HepG2 (cell line): Measurements from ENCODE around the gene AKAP8. TPM values are rescaled to one million over a fixed set of nuclear protein-coding genes. Genes with fewer than 3 reads are reported as not detected.
A peak's percentile ranks its signal among the peaks of the same experiment; 100 is the strongest.

Experiments used
- ARID2 ChIP-seq: sonication (generic); formaldehyde crosslinking; IDR thresholded peaks from 2 replicates; pipeline ENCODE4 v1.8.1; 2022; ENCODE audit warnings: mild to moderate bottlenecking, missing genetic modification reagents, borderline replicate concordance
- GABPB1 ChIP-seq: IDR thresholded peaks from 2 replicates; pipeline ENCODE4 v1.6.1; 2016; ENCODE audit warnings: mild to moderate bottlenecking, missing genetic modification reagents, moderate library complexity, missing compliant biosample characterization
- KLF16 ChIP-seq, 2 experiments: sonication (generic) in 1 of 2; formaldehyde crosslinking in 1 of 2; IDR thresholded peaks; 2 replicates each; pipeline versions ENCODE4 v1.6.1 to v1.8.0; 2016 to 2023; ENCODE audit warnings: missing genetic modification reagents in 2 of 2, missing compliant biosample characterization in 1 of 2
- MAF1 ChIP-seq: sonication (generic); formaldehyde crosslinking; IDR thresholded peaks from 2 replicates; pipeline ENCODE4 v1.5.0; 2020; ENCODE audit warnings: missing genetic modification reagents, borderline replicate concordance
- MIER3 ChIP-seq: IDR thresholded peaks from 2 replicates; pipeline ENCODE4 v1.6.1; 2016; ENCODE audit warnings: missing compliant biosample characterization, borderline replicate concordance
- MXI1 ChIP-seq: IDR thresholded peaks from 3 replicates; pipeline ENCODE4 v1.6.1; 2012; ENCODE audit warnings: low read depth, low read length, inconsistent platforms, borderline replicate concordance
- NR2C2 ChIP-seq: sonication (generic); formaldehyde crosslinking; IDR thresholded peaks from 2 replicates; pipeline ENCODE4 v1.4.0; 2020; ENCODE audit warnings: missing genetic modification reagents, mild to moderate bottlenecking, moderate library complexity, borderline replicate concordance
- PTBP1 ChIP-seq: fragments of 200-400 bp; formaldehyde crosslinking; IDR thresholded peaks from 2 replicates; pipeline ENCODE4 v1.6.1; 2018; ENCODE audit warnings: low read length, low read depth; ENCODE audit not compliant: poor library complexity, severe bottlenecking
- RBM39 ChIP-seq: fragments of 200-400 bp; formaldehyde crosslinking; IDR thresholded peaks from one replicate; pipeline ENCODE4 v1.6.1; 2018; ENCODE audit warnings: antibody characterized with exemption, mild to moderate bottlenecking, low read depth, low read length; ENCODE audit not compliant: poor library complexity, severe bottlenecking
- RXRB ChIP-seq: IDR thresholded peaks from 2 replicates; pipeline ENCODE4 v1.6.1; 2016; ENCODE audit warnings: borderline replicate concordance, missing genetic modification reagents, missing compliant biosample characterization
- SMAD1 ChIP-seq: sonication (generic); formaldehyde crosslinking; IDR thresholded peaks from 2 replicates; pipeline ENCODE4 v1.4.0; 2020; ENCODE audit warnings: missing genetic modification reagents, low read depth, mild to moderate bottlenecking, borderline replicate concordance
- THAP11 ChIP-seq: IDR thresholded peaks from 2 replicates; pipeline ENCODE4 v1.6.1; 2016; ENCODE audit warnings: missing biosample characterization, missing genetic modification reagents
- WIZ ChIP-seq: sonication (generic); formaldehyde crosslinking; IDR thresholded peaks from 2 replicates; pipeline ENCODE4 v1.5.1; 2020; ENCODE audit warnings: mild to moderate bottlenecking, missing genetic modification reagents
- ZNF121 ChIP-seq: sonication (generic); formaldehyde crosslinking; IDR thresholded peaks from 2 replicates; pipeline ENCODE4 v1.5.0; 2020; ENCODE audit warnings: mild to moderate bottlenecking, missing genetic modification reagents
- ZNF558 ChIP-seq: sonication (generic); formaldehyde crosslinking; IDR thresholded peaks from 2 replicates; pipeline ENCODE4 v1.9.0; 2022; ENCODE audit warnings: mild to moderate bottlenecking, missing genetic modification reagents, borderline replicate concordance
- ZNF720 ChIP-seq: sonication (generic); formaldehyde crosslinking; IDR thresholded peaks from 2 replicates; pipeline ENCODE4 v1.4.0; 2020; ENCODE audit warnings: missing genetic modification reagents
- ZNF782 ChIP-seq: sonication (generic); formaldehyde crosslinking; IDR thresholded peaks from 2 replicates; pipeline ENCODE4 v1.4.0; 2020; ENCODE audit warnings: missing genetic modification reagents, mild to moderate bottlenecking, borderline replicate concordance
- polyA plus RNA-seq, 8 experiments: library from polyadenylated mRNA; depleted of rRNA in 3 of 8; stranded (reverse) in 7 of 8; unstranded in 1 of 8; fragments of >200 nt; fragmentation: Illumina TruSeq in 4 of 8; extraction: Trizol in 4 of 8; gene quantifications; 2 replicates each; pipeline versions ENCODE4 v1.2.1 to v1.2.3, GENCODE V29; 2011 to 2016; ENCODE audit warnings: low read depth in 4 of 8, missing spikeins in 1 of 8, mixed read lengths in 1 of 8; ENCODE audit not compliant: insufficient read depth in 1 of 8
- total RNA-seq, 5 experiments: library from RNA; depleted of rRNA; stranded (reverse); fragments of >200 nt; fragmentation: Illumina TruSeq; extraction: Trizol; gene quantifications; 2 replicates each; pipeline ENCODE4 v1.2.3, GENCODE V29; 2016; ENCODE audit warnings: low read depth in 1 of 5
- TF ChIP-seq, protein P1 (sequence below), 2 experiments: sonication (generic) in 1 of 2; formaldehyde crosslinking in 1 of 2; IDR thresholded peaks; 2 replicates each; pipeline versions ENCODE4 v1.4.0 to v1.6.1; 2018 to 2020; ENCODE audit warnings: missing genetic modification reagents in 2 of 2, borderline replicate concordance in 1 of 2, low read depth in 1 of 2, mild to moderate bottlenecking in 1 of 2, missing biosample characterization in 1 of 2
- TF ChIP-seq, protein P2 (sequence below): sonication (generic); formaldehyde crosslinking; IDR thresholded peaks from 2 replicates; pipeline ENCODE4 v1.4.0; 2020; ENCODE audit warnings: missing genetic modification reagents
- TF ChIP-seq, protein P3 (sequence below): fragments of 450-650 bp; IDR thresholded peaks from 2 replicates; pipeline ENCODE4 v1.6.1; 2016

The AKAP8 gene
- total and polyA plus RNA-seq, 2 of the 13 experiments (the other 11 are each of a cell fraction or from before 2014, with no cell fraction given), result 15.9 to 22.1 TPM

DNA sequence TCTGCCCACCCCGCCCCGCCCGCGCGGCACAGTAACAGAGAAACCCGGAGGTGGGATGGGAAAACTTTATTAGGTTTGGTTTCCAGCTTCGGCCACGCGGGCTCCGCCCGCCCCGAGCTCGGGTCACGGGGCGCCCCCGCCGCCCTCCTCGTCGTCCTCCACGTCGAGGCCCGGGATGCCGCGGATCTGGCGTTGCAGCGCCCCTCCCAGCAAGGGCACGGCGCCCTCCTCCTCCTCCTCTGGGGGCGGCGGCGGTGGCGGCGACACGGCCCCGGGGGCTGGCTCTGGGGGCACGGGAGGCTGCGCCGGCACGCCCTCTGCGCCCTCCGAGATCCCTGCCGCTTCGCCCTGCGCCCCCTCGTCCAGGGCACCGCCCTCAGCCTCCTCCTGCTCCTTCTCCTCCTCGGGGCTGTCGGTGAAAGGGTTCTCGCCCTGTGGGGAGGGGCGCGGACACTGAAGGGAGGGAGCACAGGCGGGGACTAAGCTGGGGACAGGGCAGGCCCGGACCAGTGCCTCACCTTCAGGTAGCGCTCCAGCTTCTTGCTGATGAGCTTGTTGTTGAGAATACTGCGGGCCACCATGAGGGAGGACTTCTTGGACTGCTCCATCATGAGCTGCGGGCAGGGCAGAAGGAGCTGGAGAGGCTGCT lies 536 bp upstream of the AKAP8 start (continued):
- no peak for TF ChIP-seq ARID2 (CRISPR knock-in tag)
- TF ChIP-seq, protein P1, sequence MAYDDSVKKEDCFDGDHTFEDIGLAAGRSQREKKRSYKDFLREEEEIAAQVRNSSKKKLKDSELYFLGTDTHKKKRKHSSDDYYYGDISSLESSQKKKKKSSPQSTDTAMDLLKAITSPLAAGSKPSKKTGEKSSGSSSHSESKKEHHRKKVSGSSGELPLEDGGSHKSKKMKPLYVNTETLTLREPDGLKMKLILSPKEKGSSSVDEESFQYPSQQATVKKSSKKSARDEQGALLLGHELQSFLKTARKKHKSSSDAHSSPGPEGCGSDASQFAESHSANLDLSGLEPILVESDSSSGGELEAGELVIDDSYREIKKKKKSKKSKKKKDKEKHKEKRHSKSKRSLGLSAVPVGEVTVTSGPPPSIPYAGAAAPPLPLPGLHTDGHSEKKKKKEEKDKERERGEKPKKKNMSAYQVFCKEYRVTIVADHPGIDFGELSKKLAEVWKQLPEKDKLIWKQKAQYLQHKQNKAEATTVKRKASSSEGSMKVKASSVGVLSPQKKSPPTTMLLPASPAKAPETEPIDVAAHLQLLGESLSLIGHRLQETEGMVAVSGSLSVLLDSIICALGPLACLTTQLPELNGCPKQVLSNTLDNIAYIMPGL (CRISPR knock-in tag; IDR thresholded peaks at IDR 0.05; ENCODE audit: borderline replicate concordance in 1 of 2, low read depth in 1 of 2), result peak in 1 of 2 experiments; percentile 35; a peak in 1 of 4 replicates
- no peak for TF ChIP-seq KLF16 (CRISPR knock-in tag; IDR thresholded peaks at IDR 0.05)
- TF ChIP-seq, protein P2, sequence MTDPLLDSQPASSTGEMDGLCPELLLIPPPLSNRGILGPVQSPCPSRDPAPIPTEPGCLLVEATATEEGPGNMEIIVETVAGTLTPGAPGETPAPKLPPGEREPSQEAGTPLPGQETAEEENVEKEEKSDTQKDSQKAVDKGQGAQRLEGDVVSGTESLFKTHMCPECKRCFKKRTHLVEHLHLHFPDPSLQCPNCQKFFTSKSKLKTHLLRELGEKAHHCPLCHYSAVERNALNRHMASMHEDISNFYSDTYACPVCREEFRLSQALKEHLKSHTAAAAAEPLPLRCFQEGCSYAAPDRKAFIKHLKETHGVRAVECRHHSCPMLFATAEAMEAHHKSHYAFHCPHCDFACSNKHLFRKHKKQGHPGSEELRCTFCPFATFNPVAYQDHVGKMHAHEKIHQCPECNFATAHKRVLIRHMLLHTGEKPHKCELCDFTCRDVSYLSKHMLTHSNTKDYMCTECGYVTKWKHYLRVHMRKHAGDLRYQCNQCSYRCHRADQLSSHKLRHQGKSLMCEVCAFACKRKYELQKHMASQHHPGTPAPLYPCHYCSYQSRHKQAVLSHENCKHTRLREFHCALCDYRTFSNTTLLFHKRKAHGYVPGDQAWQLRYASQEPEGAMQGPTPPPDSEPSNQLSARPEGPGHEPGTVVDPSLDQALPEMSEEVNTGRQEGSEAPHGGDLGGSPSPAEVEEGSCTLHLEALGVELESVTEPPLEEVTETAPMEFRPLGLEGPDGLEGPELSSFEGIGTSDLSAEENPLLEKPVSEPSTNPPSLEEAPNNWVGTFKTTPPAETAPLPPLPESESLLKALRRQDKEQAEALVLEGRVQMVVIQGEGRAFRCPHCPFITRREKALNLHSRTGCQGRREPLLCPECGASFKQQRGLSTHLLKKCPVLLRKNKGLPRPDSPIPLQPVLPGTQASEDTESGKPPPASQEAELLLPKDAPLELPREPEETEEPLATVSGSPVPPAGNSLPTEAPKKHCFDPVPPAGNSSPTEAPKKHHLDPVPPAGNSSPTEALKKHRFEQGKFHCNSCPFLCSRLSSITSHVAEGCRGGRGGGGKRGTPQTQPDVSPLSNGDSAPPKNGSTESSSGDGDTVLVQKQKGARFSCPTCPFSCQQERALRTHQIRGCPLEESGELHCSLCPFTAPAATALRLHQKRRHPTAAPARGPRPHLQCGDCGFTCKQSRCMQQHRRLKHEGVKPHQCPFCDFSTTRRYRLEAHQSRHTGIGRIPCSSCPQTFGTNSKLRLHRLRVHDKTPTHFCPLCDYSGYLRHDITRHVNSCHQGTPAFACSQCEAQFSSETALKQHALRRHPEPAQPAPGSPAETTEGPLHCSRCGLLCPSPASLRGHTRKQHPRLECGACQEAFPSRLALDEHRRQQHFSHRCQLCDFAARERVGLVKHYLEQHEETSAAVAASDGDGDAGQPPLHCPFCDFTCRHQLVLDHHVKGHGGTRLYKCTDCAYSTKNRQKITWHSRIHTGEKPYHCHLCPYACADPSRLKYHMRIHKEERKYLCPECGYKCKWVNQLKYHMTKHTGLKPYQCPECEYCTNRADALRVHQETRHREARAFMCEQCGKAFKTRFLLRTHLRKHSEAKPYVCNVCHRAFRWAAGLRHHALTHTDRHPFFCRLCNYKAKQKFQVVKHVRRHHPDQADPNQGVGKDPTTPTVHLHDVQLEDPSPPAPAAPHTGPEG (CRISPR knock-in tag), result 0 out of 2 replicates have a peak, but pooled peaks have one; percentile 23
- TF ChIP-seq ZNF782 (CRISPR knock-in tag), result 0 out of 2 replicates have a peak, but pooled peaks have one; percentile 47
- TF ChIP-seq MXI1, result peak; percentile 58; the same call in 1 of the 3 replicates
- 0 out of 2 replicates have a peak, but pooled peaks have one; percentile 31 for TF ChIP-seq SMAD1 (CRISPR knock-in tag)
- peak; percentile 40 for TF ChIP-seq PTBP1
- no peak for TF ChIP-seq ZNF720
- TF ChIP-seq ZNF558 (CRISPR knock-in tag), result no peak
- no peak for TF ChIP-seq MIER3 (CRISPR knock-in tag)
- TF ChIP-seq RBM39, result peak; percentile 34
- no peak for TF ChIP-seq NR2C2
- TF ChIP-seq WIZ (CRISPR knock-in tag), result no peak
- TF ChIP-seq RXRB (CRISPR knock-in tag), result no peak
- peak; percentile 23; the same call in 1 of the 2 replicates for TF ChIP-seq GABPB1 (CRISPR knock-in tag)
- TF ChIP-seq, protein P3, sequence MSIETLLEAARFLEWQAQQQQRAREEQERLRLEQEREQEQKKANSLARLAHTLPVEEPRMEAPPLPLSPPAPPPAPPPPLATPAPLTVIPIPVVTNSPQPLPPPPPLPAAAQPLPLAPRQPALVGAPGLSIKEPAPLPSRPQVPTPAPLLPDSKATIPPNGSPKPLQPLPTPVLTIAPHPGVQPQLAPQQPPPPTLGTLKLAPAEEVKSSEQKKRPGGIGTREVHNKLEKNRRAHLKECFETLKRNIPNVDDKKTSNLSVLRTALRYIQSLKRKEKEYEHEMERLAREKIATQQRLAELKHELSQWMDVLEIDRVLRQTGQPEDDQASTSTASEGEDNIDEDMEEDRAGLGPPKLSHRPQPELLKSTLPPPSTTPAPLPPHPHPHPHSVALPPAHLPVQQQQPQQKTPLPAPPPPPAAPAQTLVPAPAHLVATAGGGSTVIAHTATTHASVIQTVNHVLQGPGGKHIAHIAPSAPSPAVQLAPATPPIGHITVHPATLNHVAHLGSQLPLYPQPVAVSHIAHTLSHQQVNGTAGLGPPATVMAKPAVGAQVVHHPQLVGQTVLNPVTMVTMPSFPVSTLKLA, result 0 out of 2 replicates have a peak, but pooled peaks have one; percentile 1
- TF ChIP-seq ZNF121 (CRISPR knock-in tag), result peak; percentile 76
- peak; percentile 77 for TF ChIP-seq THAP11 (CRISPR knock-in tag)
- TF ChIP-seq MAF1, result peak; percentile 58; the same call in 1 of the 2 replicates
